Stimulated activated CD4-positive, alpha-beta T cell treated with anti-CD3 and anti-CD28 coated beads, TNF-alpha, amount 100 ng/mL, for 48 hours (primary cell): ENCODE measurements around the gene MAP1LC3A.

Experiments
- DNase-seq, 3 donors: peaks; one replicate each; pipeline ENCODE4 v3.0.0-alpha.2; 2020; ENCODE audit warnings: low read depth in 3 of 3

The MAP1LC3A gene

DNA sequence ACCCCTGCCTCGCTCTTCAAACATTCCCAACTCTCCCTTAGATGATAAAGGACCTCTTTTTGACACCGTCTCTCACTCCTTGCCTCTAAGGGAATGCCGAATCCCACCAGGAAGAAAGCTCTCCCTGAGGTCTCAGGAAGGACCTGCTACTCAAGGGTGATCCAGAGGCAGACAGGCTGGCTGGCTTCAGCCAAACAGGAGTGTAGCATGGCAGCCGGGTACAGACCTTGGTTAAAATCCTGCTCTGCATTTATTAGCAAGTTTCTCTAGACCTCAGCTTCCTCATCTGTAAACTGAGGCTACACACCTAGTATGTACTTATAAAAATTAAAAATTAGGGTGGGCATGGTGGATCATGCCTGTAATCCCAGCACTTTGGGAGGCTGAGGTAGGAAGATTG, 17.2 kb downstream of the MAP1LC3A start:
- no peak for DNase-seq

DNA sequence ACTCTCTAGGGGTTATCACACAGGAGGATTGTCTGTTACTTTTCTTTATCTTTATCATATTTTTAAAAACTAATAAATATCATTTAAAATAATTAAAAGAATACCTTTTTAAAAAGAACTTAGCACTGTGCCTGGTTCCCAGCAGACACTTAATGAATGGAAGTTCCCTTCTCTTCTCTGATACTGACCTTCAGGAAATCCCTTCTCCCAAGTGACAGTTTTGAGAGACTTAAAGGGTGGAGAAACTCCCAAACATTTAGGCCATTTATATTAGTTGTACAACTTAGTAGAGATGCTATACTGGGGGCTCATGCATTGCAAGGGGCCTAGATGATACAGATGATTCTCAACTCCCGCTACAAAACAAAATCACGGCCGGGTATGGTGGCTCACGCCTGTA, 18.5 kb downstream of the MAP1LC3A start:
- no peak for DNase-seq

DNA sequence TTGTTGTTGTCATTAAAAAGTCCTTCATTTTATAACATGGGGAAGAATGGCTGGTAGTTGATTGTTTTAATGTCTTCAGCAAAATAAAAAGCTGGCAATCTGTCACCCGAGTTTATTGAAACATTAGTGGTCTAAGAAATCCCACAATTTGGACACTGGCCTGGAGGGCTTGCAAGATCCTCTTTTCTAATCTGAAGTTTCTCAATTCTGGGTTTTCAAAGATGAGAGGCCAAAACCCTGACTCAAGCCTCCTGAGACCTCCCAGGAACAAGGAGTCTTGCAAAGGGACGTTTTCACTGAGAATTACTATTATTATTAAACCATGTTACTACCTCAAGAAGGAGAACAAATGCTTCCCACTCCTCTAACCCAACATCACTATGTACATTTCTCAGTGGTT, 19.5 kb downstream of the MAP1LC3A start:
- DNase-seq: no peak

DNA sequence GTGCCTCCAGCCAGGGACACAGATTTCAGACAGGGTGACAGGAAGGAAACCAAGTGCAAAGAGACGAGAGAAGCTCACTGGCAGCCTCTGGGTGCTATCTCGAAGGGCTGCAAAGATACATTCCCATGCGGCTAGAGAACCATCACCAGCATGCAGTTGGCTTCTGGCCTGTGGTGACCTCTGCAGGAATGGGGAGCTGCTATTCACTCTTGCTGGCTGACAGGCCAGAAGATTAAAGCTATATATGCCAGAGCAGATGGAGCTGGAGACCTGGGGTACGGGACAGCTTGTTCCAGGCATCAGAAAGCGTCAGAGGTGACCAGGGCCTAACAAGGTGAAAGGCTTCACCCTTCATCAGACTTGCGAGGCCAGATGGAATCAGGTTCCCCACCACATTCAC, 20.0 kb downstream of the MAP1LC3A start:
- no peak for DNase-seq

DNA sequence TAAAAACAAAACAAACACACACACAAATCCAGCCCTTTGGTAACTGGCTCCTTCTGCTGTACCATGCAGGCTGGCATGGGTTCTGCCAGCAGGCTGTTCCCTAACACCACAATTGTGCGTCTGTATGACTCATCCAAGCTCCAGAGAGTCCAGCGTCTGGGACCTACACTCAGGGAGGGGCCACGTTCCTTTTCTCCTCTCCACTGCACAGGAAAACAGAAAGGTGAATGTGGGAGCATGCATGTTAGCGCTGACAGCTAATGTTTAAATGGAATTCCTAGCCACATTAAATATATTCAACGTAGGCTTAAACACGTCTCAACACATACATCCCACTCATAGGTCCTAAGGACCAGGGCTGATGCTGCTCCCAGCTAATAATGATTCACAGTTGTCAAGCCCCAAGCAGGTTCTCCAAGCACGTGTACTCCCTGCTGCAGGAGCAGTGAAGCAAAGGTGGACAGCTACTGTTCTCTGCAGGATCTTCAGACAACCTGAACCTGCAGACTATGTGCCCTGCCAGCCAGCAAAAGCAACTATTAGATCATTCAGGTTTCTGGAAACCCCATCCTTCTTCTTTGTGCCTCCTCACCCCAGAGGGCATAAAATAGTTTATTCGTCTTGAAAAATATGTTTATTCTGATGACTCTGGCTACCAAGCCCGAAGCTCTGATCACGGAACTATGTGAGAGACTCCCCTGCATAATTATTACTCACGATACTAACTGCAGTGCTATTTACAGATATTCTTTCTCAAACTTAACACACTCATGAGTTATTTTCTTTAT, 20.9 kb downstream of the MAP1LC3A start:
- no peak for DNase-seq

DNA sequence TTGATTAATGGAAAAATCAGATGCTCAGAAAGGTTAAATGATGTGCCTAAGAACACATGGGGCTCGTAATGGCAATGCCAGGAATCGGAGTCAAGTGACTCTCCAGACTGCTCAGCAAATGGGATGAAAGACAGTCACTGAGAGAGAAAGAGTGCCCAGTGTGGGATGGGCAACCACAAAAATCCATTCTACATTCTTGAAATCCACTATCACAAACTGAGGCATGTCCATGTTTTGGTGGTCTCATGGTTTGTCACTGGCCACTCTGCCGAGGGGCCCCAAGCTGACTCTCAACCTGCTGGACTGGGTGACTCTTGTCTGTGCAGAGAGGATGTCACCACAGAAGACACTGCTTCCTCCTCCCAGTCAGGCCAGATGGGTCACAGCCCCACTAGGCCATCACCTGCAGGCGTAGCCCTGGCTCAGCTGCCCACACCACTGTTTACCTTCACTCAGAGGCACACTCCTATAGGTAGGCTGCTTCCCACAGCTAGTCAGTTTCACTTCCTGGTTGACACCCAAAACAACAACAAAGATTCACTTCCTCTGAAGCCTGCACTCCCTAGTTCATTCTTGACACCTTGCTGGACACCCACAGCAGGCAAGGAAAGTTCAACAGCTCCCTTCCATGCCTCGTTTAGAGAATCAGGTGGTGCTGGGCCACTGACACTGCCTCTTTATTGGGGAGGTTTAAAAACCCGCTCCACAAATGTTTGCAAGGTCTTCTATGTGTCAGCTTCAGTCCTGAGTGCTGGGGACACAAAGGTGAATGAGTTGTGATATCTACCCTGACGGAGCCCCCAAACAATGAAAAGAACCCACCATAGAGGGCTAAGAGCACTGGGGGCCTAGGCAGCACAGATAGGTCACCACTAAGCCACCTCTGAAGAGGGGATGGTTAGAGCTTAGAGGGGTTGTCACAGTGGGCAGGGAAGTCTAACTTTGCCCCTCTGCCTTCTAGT, 21.7 kb downstream of the MAP1LC3A start:
- no peak for DNase-seq

DNA sequence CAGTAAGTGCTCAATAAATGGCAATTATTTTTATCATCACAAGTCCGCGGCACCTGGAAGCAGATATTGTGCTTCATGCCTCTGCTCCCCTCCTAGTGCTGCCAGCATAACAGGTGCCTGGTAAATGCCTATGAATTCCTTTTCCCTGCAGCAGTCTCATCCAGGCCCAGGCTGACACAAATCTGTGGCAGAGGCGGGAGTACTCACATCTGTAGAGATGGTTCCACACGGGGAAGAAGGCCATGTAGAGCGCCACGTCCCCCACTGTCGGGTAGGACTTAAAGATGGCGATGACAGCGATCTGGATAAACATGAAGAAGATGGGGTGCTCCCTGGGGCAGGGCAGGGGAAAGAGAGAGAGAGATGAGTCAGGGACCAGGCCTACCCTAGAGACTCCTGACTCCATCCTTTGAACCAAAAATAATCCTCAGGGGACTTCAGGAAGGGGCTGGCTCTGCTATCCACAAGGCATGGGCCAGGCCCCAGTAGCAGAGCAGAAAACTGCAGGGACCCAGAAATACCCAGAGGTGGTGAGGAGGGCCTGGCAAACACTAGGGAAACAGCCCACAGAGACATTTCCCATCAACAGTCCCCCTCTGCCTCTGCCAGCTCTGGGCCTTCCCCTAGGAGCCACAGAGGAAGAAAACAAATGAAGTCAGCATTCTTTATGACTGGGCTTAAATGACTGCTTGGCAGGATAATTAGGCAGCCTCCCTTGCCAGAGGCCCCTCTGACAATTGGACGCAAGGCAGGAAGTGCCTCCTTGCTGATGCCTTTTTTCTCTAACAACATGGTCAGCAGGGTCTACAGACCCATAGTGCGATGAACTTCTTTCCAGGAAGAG, 23.0 kb downstream of the MAP1LC3A start:
- peak in 2 of 3 donors; percentile 17 to 38 for DNase-seq

DNA sequence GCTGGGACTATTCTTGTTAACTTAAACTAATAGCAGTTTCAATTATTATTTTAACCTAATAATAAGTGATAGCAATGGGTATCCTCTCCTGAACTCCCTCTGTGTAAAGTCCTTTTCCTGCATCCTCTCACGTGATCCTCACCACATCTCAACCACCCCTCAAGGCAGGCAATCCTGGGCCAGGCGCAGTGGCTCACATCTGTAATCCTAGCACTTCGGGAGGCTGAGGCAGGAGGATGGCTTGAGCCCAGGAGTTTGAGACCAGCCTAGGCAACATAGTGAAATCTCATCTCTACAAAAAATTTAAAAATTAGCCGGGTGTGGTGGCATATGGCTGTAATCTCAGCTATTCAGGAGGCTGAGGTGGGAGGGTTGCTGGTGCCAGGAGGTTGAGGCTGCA, 23.7 kb downstream of the MAP1LC3A start:
- DNase-seq: no peak

DNA sequence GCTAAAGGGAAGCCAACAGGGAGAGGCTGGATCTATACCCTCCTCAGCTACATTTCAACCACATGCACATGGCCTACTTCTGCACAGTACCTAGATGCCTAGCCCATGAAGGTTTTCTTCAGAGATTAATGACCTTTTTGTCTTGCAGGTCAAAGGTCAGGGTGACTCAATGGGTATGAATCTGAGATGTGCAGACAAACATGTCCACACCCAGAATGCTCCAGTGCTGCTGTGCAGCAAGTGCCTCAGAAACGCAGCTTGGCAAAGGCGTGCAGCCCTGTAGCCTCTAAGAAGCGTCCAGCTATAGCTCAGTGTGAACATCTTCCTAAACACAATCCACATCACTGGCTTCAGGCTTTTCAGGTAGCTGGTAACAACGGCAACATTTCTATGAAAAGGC, 24.4 kb downstream of the MAP1LC3A start:
- no peak for DNase-seq

DNA sequence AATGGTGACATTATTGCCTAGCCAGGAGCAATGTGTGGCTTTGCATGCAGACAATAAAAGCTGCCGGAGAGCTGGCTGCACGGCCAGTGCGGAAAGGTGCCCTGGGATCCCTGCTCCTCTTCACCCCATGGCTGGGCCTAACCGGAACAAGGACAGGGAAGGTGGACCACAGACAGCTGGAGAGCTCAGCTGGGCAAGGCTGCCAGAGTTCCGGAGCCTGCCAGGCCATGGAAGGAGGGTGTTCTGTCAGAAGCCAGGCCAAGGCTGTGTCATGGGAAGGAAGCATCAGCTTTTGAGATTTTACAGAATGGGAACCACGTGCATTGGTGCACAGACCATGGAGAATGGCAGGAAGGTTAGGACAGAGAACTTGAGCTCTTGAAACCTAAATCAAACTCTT, 25.0 kb downstream of the MAP1LC3A start:
- no peak for DNase-seq

DNA sequence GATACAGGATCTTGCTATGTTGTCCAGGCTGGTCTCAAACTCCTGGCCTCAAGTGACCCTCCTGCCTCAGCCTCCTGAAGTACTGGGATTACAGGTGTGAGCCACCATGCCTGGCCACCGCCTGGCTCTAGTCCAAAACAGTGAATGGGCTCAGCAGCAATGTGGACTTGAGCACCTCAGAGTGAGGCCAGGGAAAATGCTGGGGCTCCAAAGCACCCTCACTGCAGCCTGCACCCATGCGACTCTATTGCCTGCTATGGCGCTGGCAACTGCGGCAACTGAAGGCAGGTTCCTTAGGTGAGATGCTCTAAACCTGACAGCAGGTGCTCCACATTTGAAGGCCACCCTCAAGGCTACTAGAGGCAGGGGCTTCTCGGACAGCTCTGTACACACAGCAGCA, 26.5 kb downstream of the MAP1LC3A start:
- DNase-seq: no peak

DNA sequence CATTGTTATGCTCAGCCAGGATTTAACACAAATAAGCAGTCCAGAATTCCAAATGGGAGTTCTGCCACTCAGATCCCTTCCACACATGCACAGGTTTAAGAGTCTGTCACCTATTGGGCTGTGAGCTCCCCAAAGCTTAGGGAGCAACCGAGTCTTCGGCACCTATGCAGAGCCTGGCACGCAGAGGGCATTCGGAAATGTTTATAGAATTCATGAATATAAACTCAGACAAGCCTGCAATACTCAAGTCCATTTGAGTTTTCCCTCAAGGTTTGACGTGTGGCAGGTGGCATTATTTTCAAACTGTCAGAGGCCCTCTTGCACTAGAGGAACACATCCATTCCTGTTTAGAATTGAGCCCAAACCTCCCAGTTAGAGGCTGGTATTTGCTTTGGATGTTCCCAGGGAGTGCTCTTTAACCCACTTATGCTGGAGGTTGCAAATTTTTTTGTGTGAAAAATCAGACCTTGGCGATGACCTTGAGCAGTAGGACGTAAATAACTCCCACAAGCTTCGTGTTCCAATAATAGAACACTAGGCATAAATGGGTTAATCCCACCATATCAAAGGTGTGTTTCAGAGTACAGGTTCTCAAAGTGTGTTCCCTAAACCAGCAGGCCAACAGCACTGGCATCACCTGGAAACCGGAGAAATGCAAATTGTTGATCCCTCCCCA, 28.1 kb downstream of the MAP1LC3A start:
- DNase-seq: no peak

DNA sequence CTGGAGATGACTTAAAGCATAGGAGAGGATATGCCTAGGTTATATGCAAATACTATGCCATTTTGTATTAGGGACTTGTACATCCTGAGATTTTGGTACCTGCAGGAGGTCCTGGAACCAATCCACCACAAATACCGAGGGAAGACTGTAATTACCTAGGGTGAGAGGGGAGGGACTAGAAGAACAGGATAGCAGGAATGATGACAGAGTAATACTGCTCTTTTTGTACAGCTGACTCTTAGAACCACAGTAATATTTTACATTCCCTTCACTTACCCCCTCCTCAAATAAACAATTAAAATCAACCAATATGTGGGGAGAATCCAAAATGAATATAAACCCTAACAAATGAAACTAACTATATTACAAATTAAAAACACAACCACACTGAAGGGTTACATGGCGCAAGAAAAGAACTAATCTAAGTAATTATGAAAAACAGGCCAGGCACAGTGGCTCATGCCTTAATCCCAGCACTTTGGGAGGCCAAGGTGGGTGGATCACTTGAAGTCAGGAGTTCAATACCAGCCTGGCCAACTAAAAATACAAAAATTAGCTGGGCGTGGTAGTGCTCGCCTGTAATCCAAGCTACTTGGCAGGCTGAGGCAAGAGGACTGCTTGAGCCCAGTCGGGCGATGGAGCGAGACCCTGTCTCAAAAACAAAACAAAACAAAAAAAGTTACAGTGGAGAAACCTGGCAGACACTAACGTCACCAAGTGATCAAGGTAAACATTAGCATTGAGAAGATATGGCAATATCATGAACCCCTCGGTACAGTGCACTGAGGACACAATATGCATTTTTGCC, 37.1 kb downstream of the MAP1LC3A start:
- DNase-seq: no peak

DNA sequence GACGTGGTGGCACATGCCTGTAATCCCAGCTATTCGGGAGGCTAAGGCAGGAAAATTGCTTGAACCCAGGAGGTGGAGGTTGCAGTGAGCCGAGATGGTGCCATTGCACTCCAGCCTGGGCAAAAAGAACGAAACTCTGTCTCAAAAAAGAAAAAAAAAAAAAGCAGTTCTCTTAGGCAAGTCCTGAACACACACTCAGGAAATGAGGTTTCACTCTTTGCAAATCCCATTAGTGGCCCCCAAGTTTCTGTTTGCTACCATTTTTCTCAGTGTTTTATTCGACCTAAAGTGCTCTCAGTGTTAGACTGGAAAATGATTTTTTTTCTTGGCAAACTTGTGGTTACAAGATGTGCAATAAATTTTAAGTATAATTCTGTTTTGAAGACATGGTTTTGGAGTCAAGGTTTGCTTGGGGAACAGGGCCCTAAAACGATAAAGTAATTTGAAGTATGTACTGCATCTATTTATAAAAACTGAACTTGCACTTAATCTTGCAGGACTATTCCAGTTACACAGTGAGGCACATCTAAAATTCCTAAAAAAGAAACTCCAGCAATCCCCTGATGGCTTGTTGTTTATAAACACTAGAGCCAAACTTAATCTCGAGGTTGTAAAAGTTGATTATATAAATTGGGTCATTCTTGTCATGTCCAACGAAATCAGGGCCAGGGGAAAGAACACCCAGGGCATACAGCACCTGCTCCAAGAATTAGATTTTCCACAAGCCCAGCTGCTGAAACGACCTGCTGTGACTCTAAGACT, 42.6 kb downstream of the MAP1LC3A start:
- DNase-seq: no peak

DNA sequence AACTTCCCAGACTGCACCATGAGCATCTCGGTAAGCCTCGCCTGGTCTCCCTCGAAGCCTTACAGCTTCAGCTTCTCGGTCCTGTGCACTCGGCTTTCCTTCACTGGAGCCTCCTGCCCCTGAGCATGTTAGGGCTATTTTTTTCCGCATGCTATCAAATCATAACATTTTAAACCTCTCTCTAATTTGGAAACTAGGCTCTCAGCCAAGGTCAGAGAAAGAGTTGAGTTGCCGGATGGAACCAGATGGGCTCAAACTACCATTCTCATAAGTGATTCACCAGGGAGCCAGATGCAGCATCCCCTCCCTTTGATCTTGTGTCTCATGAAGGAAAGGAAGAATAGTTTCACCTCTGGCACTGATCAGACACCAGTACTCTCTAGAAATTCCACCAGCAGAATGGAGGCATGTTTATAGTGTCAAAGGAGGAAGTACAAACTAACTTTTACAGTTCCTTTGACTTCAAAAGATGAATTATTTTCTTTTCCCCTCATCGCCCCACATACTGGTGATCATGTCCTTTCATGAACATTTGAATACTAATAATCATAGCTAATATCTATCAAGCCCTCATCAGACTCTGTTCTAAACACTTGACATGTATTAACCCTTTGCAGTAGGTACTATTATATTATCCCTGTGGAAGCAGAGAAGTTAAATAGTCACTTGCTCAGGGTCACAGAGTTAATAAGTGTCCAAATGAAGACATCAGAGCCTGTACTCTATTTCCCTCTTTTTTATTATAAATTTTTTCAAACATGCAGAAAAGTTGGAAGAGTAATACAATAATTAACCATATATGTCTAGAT, 46.7 kb downstream of the MAP1LC3A start:
- no peak for DNase-seq

DNA sequence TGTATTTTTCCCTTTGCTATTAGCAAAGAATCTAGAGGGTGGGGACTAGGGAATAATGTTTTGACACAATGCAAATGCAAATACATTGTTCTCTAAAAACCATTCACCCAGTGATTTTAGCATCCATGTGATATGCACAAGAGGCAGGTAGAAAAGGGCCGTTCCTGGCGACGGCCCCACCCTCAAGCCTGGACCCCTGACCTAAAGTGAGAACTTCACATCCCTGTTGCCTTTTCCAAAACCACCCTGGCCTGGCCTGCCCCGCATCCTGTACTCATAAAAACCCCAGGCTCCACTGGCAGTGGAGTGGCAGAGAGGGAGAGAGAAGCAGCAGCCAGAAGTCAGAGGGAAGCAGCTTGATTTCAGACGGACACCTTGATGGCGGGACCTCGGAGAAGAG, 48.5 kb downstream of the MAP1LC3A start:
- DNase-seq: no peak
